ENCODE measurements around the gene F8A2. TPM values are rescaled to one million over a fixed set of nuclear protein-coding genes. Genes with fewer than 3 reads are reported as not detected.

F8A2 gene
- total RNA-seq (2022; extraction: Qiagen RNA extraction; ENCODE audit: low read depth): not detected in 5 replicates

GRCh38 chrX:155381843-155382528 is at the start of gene F8A2:
Gene F8A2 (plus strand): TSS chrX:155382095. CDS start chrX:155382115, 20 bp downstream.

GRCh38 chrX:155334486-155335336 is 47.2 kb upstream of the F8A2 start, which contains the start of gene CLIC2:
Gene CLIC2 (minus strand): TSS chrX:155334614. CDS start chrX:155334427, 187 bp downstream.

Other genes starting within 250 kb of the F8A2 start
- 50.8 to 68.4 TPM (median 52.3 TPM) in 5 replicates for gene VBP1, start 165.6 kb upstream of the F8A2 start, total RNA-seq (2022; extraction: Qiagen RNA extraction; ENCODE audit: low read depth)
- gene RAB39B, start 117.6 kb upstream of the F8A2 start, total RNA-seq (2022; extraction: Qiagen RNA extraction; ENCODE audit: low read depth): 0.62 to 1.1 TPM (median 0.73 TPM) in 5 replicates
- 0.12 to 0.19 TPM (median 0.14 TPM) in 4 of 5 replicates, not detected in the other for gene CLIC2, start 47.5 kb upstream of the F8A2 start, total RNA-seq (2022; extraction: Qiagen RNA extraction; ENCODE audit: low read depth)
- 0.20 to 1.4 TPM (median 1.0 TPM) in 5 replicates for gene F8A3, start 76.5 kb downstream of the F8A2 start, total RNA-seq (2022; extraction: Qiagen RNA extraction; ENCODE audit: low read depth)
- 0.09 to 0.16 TPM (median 0.13 TPM) in 5 replicates for gene SPRY3, start 230.5 kb downstream of the F8A2 start, total RNA-seq (2022; extraction: Qiagen RNA extraction; ENCODE audit: low read depth)
- 9.1 to 10.7 TPM (median 10.0 TPM) in 5 replicates for gene TMLHE, start 230.9 kb downstream of the F8A2 start, total RNA-seq (2022; extraction: Qiagen RNA extraction; ENCODE audit: low read depth)